BLaER1 (cell line): ENCODE results near the gene TMPRSS6.

Experiments
- H3K27ac ChIP-seq: shearing (Covaris generic); formaldehyde crosslinking; 2 replicates; pipeline ENCODE4 v1.8.1; 2022
- H3K27me3 ChIP-seq: shearing (Covaris generic); formaldehyde crosslinking; 2 replicates; pipeline ENCODE4 v1.8.1; 2022
- H3K36me3 ChIP-seq: shearing (Covaris generic); formaldehyde crosslinking; 2 replicates; pipeline ENCODE4 v1.8.1; 2022
- H3K4me1 ChIP-seq: shearing (Covaris generic); formaldehyde crosslinking; 2 replicates; pipeline ENCODE4 v1.8.1; 2022
- H3K4me2 ChIP-seq: shearing (Covaris generic); formaldehyde crosslinking; 2 replicates; pipeline ENCODE4 v1.8.1; 2022
- H3K4me3 ChIP-seq: shearing (Covaris generic); formaldehyde crosslinking; 2 replicates; pipeline ENCODE4 v1.8.1; 2022
- H3K9ac ChIP-seq: shearing (Covaris generic); formaldehyde crosslinking; 2 replicates; pipeline ENCODE4 v1.8.1; 2022
- H3K9me3 ChIP-seq: shearing (Covaris generic); formaldehyde crosslinking; 2 replicates; pipeline ENCODE4 v1.8.1; 2022
- H4K20me1 ChIP-seq: shearing (Covaris generic); formaldehyde crosslinking; 2 replicates; pipeline ENCODE4 v1.8.1; 2022
- Cebpa-rat ChIP-seq: shearing (Covaris generic); IDR thresholded peaks from 2 replicates; pipeline ENCODE4 v1.8.1; 2022

TMPRSS6 gene

DNA sequence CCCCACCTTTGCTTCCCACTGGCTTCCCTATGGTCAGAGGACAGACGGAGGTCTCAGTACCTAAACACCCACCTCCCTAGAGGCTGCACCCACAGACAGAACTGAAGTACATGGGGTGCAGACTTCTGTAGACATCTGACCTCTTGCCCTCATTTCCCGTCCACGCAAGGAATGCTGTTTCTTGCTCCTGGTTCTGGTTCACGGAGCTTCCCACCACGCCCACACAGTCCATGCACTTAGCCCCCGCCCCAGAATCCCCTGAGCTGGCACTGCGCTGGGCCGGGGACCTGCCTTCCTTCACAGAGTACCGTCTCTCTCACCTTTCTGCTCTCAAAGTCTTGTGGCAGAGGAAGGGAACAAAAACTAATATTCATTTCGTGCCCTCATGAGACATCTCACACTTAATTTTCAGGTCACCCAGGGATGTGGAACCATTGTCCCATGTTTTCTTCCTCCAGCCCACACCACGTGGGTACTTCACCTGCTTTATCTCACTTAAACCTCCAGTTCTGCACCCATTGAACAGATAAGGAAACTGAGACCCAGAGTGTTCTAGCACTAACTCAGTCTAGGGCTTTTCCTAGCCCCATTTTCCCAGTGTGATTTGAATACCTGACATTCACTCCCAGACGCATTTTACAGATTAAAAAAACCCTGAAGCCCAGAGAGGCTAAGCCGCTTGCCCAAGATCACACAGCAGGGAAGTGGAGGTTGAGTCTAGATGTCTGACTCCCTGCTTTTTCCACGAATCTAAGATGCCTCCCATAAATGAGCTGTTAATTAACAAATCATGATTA, 5.7 kb downstream of the TMPRSS6 start:
- no peaks in the 10 kb centered on the region for H3K36me3 ChIP-seq
- H3K9me3 ChIP-seq, result no peaks in the 10 kb centered on the region
- no peaks in the 10 kb centered on the region for H4K20me1 ChIP-seq
- no peak for TF ChIP-seq Cebpa-rat
- H3K4me3 ChIP-seq, result no peak overlapping the region
- H3K27ac ChIP-seq, result no peak overlapping the region
- peaks cover 29% of the 10 kb centered on the region for H3K4me1 ChIP-seq
- H3K27me3 ChIP-seq, result no peaks in the 10 kb centered on the region
- no peak overlapping the region for H3K9ac ChIP-seq
- H3K4me2 ChIP-seq, result no peak overlapping the region

DNA sequence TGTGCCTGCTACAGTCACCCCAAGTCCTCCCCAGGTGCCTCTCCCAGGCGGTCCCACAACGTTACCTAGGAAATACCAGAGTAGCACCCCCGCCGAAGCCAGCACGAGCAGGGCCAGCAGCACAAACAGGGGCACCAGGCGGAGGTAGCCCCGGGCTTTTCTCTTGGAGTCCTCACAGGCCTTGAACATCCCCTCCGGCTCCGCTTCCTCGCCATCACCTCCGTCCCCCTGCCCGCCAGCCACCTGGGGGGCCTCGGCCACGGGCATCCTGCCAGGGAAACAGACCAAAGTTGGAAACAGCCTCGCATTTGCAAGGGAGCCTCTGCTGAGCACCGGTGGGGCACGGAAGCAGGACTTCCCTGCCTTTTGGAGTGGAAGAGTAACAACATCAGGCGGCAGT, 6.4 kb downstream of the TMPRSS6 start:
- Histone ChIP-seq H3K9ac (no peak overlapping the region), H3K27ac (no peak overlapping the region), H3K36me3 (no peaks in the 10 kb centered on the region), H3K9me3 (no peaks in the 10 kb centered on the region), H3K4me1 (peaks cover 29% of the 10 kb centered on the region), H3K4me3 (no peak overlapping the region), H4K20me1 (no peaks in the 10 kb centered on the region), H3K4me2 (no peak overlapping the region), H3K27me3 (no peaks in the 10 kb centered on the region)
- TF ChIP-seq Cebpa-rat, result no peak

DNA sequence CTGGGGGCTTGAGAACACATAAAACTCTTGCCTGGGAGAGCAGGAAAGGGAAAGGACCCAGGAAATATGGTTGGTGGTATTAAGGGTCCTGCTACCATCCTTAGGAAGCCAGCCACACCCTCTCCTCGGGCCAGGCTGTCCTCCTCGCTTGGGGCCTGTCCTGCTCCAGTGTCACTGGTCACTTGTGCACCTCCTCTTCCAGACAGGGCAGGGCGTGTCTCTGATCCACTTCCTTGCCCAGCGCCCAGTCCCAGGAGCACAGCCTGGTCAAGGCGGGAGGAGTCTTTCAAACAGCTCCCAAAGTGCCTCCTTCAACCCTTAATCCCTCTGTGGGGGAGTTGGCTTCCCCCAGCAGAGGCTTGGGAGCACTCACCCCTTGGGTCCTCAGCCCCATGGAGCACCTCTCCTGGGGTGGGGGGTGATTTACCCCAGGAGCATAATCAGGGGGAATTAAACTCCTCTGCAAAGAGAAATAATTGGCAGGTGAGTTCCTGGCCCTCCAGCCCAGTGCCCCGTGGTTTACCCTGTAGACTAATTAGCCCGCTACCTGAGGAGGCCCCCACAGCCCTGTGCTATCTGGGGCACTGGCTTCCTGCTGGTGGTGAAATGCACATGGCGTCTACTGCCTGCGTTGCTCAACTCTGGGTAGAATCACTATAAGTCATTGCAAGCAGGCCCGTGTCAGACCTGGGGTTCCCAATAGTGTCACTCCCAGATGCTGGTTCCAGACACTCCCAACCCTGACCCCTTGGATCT, 8.0 kb downstream of the TMPRSS6 start:
- H3K4me3 ChIP-seq, result no peak overlapping the region
- no peaks in the 10 kb centered on the region for H4K20me1 ChIP-seq
- H3K9ac ChIP-seq, result no peak overlapping the region
- H3K9me3 ChIP-seq, result no peaks in the 10 kb centered on the region
- no peak for TF ChIP-seq Cebpa-rat
- H3K36me3 ChIP-seq, result no peaks in the 10 kb centered on the region
- peaks cover 29% of the 10 kb centered on the region for H3K4me1 ChIP-seq
- H3K27me3 ChIP-seq, result no peaks in the 10 kb centered on the region
- no peak overlapping the region for H3K27ac ChIP-seq
- peak overlapping the region; percentile 44 for H3K4me2 ChIP-seq

DNA sequence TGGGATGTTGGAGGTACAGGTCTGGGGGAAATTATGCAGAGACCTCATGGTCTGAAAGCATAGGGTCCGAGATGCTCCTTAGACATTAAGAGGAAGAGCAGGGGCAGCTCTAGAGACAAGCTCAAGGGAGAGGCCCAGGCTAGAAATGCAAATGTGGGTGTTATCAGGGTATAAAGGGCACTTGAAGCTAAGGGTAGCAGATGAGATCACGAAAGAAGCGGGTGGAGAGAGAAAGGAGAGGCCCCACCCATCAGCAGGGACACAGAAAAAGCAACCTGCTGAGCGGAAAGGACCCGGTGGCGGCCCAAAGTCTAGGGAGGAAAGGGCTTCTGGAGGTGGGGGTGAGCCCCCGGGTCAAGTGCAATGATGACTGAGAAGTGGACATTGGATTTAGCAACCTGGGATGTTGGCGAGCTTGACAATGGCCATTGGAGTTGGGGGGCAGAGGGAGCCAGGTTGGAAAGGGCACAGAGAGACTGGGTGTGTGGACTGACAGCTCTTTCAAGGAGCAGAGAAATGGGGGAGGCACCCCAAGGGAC, 8.9 kb downstream of the TMPRSS6 start:
- H3K27ac ChIP-seq, result no peak overlapping the region
- H3K27me3 ChIP-seq, result no peaks in the 10 kb centered on the region
- H3K4me2 ChIP-seq, result peak overlapping the region; percentile 44
- no peaks in the 10 kb centered on the region for H3K36me3 ChIP-seq
- no peak overlapping the region for H3K9ac ChIP-seq
- H3K9me3 ChIP-seq, result no peaks in the 10 kb centered on the region
- H3K4me1 ChIP-seq, result peaks cover 29% of the 10 kb centered on the region
- H4K20me1 ChIP-seq, result no peaks in the 10 kb centered on the region
- TF ChIP-seq Cebpa-rat, result no peak
- no peak overlapping the region for H3K4me3 ChIP-seq

DNA sequence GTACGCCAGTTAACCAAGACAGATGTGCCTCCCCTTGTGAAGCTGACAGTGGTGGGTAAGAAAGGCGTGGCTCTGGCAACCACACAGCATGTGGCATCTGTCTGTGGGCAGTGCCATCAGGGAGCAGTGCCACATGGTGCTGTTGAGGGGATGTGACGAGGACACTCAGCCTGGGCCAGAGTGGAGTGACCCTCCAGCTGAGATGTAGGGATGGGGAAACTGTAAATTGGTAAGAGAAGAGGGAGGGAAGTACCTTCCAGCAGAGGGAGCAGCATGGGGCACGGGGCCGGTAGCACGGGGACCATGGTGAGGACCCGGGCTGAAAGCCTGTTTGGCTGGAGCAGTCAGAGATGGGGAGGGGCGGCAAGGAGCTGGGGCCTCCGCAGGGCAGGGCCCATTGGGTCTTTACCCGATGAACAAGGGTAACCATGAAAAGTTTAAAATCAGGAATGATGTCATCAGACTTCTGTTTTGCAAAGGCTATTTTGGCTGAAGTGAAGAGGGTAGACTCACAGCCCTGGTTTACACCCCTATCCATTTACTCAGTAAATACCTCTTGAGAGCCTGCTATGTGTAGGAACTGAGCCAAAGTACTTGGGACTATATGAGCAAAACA, 10.4 kb downstream of the TMPRSS6 start:
- Histone ChIP-seq H3K27ac (no peak overlapping the region), H3K9me3 (no peaks in the 10 kb centered on the region), H3K27me3 (no peaks in the 10 kb centered on the region), H3K4me2 (no peak overlapping the region), H3K4me3 (no peak overlapping the region), H3K9ac (no peak overlapping the region), H3K4me1 (peaks cover 22% of the 10 kb centered on the region; the same call in 1 of the 2 replicates), H3K36me3 (no peaks in the 10 kb centered on the region), H4K20me1 (no peaks in the 10 kb centered on the region)
- no peak for TF ChIP-seq Cebpa-rat

DNA sequence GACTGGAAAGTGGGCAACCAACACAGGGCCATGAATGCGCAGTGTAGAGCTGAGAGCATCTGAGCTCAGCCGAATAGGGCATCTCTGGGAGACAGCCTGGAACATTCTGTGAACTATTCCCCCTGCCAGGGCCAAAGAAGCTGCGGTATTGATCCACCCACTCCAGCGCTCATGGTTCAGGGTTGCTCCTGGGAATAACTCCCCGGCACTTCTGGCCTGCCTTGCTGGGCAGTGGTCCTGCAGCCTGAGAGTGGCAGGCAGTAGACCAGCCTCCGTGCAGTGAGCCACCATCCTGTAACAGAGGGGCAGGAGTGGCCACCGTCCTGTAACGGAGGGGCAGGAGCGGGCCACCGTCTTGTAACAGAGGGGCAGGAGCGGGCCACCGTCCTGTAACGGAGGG, 12.2 kb downstream of the TMPRSS6 start:
- H3K4me2 ChIP-seq, result no peak overlapping the region
- H3K9ac ChIP-seq, result no peak overlapping the region
- H3K9me3 ChIP-seq, result no peaks in the 10 kb centered on the region
- H4K20me1 ChIP-seq, result no peaks in the 10 kb centered on the region
- no peak overlapping the region for H3K4me3 ChIP-seq
- H3K4me1 ChIP-seq, result peaks cover 15% of the 10 kb centered on the region; the same call in 1 of the 2 replicates
- H3K27ac ChIP-seq, result no peak overlapping the region
- no peak for TF ChIP-seq Cebpa-rat
- no peaks in the 10 kb centered on the region for H3K27me3 ChIP-seq
- H3K36me3 ChIP-seq, result no peaks in the 10 kb centered on the region

DNA sequence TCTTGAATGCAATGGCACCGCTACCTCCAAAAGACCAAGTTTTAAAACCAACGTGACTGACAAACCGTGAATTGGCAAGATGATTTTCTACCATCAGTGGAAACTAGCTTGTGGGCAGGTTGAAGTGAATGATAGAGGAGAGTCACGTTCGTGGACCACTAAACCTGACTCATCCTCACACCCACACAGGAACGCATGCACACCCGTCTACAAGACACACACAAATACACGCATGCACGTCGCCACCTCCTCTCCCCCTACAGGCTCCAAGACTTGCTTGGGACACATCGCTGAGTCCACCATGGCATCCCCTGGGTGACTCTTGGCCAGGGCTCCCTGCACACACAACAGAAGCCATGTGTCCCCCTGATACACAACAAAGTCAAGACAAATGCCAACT, 14.4 kb downstream of the TMPRSS6 start:
- Histone ChIP-seq H3K9me3 (no peaks in the 10 kb centered on the region), H3K27me3 (no peaks in the 10 kb centered on the region), H3K4me3 (no peak overlapping the region), H4K20me1 (no peaks in the 10 kb centered on the region), H3K9ac (no peak overlapping the region), H3K36me3 (no peaks in the 10 kb centered on the region), H3K4me2 (no peak overlapping the region), H3K4me1 (no peaks in the 10 kb centered on the region), H3K27ac (no peak overlapping the region)
- no peak for TF ChIP-seq Cebpa-rat

DNA sequence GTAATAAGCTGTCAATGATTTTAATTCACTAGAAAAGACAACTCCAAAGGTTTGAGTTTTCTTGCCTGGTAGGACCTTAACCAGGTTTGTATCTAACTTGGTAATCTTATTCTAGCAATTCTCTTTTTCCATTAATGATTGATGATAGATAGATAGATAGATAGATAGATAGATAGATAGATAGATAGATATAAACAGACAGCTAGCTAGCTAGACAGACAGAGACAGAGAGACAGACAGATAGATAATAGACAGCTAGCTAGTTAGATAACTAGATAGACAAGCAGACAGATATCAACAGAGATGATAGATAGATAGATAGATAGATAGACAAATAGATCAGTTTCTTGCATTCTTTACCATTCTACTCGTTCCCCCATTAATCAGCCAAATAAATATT, 15.3 kb downstream of the TMPRSS6 start:
- no peaks in the 10 kb centered on the region for H3K27me3 ChIP-seq
- no peak for TF ChIP-seq Cebpa-rat
- H4K20me1 ChIP-seq, result no peaks in the 10 kb centered on the region
- H3K36me3 ChIP-seq, result no peaks in the 10 kb centered on the region
- no peak overlapping the region for H3K4me3 ChIP-seq
- no peaks in the 10 kb centered on the region for H3K9me3 ChIP-seq
- no peaks in the 10 kb centered on the region for H3K4me1 ChIP-seq
- no peak overlapping the region for H3K9ac ChIP-seq
- no peak overlapping the region for H3K27ac ChIP-seq
- H3K4me2 ChIP-seq, result no peak overlapping the region

DNA sequence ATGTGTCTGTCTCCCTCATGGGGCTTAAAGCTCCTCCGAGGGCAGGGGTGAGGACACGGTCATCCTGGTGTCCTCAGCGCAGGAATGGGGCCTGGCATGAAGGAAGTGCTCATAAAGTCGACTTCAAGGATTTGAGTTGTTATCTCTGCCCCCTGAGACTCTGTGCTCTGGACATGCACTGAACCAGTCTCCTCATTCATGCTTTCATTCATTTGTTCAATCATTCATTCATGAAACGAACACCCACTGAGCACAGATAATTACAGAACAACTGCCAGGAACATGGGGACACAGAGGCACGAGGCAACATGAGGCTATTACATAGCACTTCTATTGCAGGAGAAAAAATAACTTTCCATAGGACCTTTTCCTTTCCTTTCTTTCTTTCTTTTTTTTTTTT, 16.5 kb downstream of the TMPRSS6 start:
- no peak for TF ChIP-seq Cebpa-rat
- Histone ChIP-seq H3K9me3 (no peaks in the 10 kb centered on the region), H4K20me1 (no peaks in the 10 kb centered on the region), H3K27ac (no peak overlapping the region), H3K4me2 (no peak overlapping the region), H3K4me1 (no peaks in the 10 kb centered on the region), H3K4me3 (no peak overlapping the region), H3K36me3 (no peaks in the 10 kb centered on the region), H3K27me3 (no peaks in the 10 kb centered on the region), H3K9ac (no peak overlapping the region)

DNA sequence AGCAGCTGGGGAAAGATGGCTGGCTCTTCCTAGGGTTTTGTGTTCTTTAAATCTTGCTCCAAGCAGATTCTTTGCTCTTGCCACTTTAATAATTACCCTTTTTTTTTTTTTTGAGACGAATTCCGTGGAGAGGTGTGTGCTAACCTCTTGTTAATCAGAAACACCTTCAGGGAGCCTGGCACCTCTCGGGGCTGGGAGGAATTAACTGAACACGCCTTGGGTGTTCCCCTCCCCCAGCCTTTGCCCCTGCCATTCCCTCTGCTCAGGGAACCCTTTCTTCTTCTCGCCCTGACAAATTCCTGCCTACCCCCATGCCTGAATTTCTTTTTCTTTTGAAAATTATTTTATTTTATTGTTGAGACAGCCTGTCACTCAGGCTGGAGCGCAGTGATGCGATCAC, 17.5 kb downstream of the TMPRSS6 start:
- Histone ChIP-seq H3K27ac (no peak overlapping the region), H3K9ac (no peak overlapping the region), H3K4me2 (no peak overlapping the region), H3K36me3 (no peaks in the 10 kb centered on the region), H3K9me3 (no peaks in the 10 kb centered on the region), H3K27me3 (no peaks in the 10 kb centered on the region), H3K4me3 (no peak overlapping the region), H3K4me1 (no peaks in the 10 kb centered on the region), H4K20me1 (no peaks in the 10 kb centered on the region)
- TF ChIP-seq Cebpa-rat, result no peak
